Hematopoietic multipotent progenitor cell (in vitro differentiated cells): Measurements from ENCODE around the gene BBS1. TPM values are rescaled to one million over a fixed set of nuclear protein-coding genes. Genes with fewer than 3 reads are reported as not detected.
"Not testable (repeated sequence)": the region's sequence is repeated elsewhere in the genome, so short reads cannot be mapped to it uniquely, and the experiment has no call there.

ENCODE experiments used
- DNase-seq, 3 donors: peaks; one replicate each; pipeline ENCODE4 v3.0.0-alpha.2; 2011 to 2015; ENCODE audit warnings: low read depth in 2 of 3, low spot score in 2 of 3
- total RNA-seq: library from RNA; depleted of rRNA; stranded (reverse); fragments of >200 nt; gene quantifications from one replicate; pipeline ENCODE4 v1.2.3, GENCODE V29; 2012

Gene BBS1
- total RNA-seq, 1 donor = 50.1 TPM

- DNase-seq = no peak
Measured at GRCh38 chr11:66523611-66524010, 13.2 kb downstream of the BBS1 start.

- DNase-seq = no peak
Measured at GRCh38 chr11:66524304-66525040, 14.0 kb downstream of the BBS1 start.

DNA sequence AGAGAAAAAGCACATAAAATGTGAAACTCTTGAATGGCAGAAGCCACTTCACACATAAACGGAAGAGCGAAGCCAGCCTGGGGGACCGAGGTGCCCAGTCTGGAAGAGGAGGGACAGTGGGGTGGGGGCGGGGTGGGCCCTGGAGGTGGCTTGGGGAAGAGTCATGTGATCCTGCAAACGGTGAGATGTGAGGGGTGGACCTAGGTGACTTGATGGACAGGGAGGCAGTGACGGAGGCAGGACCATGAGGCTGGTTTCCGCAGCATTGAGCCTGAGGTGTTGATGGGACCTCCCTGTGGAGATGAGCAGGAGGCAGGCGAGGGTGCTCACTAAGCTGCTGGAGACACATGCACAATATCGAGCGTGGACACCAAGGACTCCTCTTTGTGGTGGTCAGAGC is 18.6 kb downstream of the BBS1 start:
- DNase-seq = no peak

DNA sequence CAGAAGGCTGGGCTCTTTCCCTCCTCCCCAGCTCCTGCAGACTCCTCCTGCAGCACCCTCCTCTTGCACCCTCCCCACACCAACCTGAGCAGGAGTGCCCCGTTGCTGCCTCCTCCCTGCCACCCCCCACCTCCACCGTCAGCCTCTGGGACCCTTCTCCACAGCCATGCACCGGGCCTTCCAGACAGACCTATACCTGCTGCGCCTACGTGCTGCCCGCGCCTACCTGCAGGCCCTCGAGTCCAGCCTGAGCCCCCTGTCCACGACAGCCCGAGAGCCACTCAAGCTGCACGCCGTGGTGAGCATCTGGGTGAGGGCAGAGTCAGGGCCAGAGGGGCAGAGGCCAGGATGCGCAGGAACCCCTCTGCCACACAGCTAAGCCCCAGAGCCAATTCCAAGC is 19.2 kb downstream of the BBS1 start:
- DNase-seq = no peak

GRCh38 chr11:66530927-66531709 is 20.7 kb downstream of the BBS1 start:
- DNase-seq = no peak

- DNase-seq = no peak
Measured at GRCh38 chr11:66531841-66532240, 21.4 kb downstream of the BBS1 start.

- DNase-seq = no peak
Measured at GRCh38 chr11:66532784-66533183, 22.3 kb downstream of the BBS1 start.

DNA sequence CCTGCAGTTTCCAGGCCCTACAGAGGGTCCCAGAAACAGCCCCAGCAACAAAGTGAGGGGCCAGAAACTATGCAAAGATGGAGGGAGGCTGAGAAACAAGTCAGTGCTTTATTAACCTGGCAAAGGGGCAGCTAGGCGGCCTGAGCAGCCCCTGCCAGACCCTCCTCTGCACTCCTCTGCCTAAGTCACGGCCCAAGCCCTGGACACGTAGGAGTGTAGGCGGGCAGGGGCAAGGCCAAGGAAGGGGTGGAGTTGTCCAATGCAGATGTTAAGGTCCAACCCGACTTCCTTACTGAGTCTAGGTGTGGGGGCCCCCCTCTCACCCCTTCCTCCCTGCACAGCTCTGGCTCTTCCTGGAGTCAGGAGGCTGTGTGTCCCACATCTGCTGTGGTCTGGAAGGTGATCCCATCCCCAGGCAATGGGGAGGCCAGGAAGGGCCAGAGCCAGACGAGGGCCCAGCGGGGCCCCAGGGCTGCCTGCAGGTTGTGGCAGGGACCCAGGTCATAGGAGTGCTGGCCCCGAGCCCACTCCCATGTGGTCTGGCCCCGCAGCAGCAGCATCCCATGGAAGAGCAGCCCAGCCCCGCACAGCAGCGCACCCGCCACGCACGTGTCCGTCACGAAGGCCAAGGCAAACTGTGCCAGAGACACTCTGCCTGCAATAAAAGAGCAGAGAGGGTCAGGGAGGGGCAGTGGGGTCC is 28.9 kb downstream of the BBS1 start:
- DNase-seq = no peak

DNA sequence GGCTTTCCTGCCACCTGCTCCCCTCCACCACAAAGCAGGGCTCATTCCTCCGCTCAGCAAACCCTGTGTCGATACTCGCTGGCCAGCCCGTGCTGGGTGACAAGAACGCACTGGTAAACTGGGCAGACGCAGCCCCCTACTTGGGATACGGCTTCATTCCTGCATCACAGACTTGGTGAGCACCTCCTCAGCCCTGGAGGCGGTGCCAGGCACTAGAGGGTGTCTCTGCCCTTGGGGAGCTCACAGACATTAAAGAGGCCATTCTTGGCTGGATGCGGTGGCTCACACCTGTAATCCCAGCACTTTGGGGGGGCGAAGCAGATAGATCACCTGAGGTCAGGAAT is 29.4 kb downstream of the BBS1 start:
- no peak for DNase-seq

DNA sequence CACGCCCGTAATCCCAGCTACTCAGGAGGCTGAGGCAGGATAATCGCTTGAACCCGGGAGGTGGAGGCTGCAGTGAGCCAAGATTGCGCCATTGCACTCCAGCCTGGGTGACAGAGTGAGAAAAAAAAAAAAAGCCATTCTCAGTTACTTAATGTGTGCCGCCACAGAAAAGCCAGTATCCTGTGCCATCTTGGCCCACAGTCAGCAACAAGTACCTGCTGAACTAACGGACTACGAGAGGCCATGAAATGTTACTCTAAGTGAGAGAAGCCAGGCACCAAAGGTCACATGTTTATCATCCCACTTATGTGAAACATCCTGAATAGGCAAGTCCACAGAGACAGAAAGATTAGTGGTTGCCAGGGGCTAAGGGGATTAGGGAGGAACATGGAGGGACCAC is 30.2 kb downstream of the BBS1 start:
- not testable (repeated sequence) for DNase-seq

DNA sequence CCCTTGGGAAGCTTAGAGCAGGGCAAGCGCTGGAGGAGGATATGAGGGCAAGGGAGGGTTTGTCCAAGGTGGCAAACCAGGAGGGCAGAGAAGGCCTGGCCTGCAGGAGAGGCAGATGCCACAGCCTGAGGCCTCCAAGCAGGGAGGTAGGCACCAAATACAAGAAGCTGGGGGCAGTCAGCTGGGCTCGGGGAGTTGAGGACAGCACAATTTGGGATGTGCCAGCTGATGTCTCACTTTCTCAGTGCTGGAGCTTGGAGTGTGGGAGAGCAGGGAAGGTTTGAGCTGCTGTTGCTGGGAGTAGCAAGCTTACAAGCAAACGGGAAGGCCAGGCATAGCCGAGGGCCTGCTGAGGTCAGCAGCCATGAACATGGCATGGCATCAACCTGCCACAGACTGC is 31.5 kb downstream of the BBS1 start:
- DNase-seq = no peak

- DNase-seq = no peak
Measured at GRCh38 chr11:66542362-66542761, 31.9 kb downstream of the BBS1 start.

DNA sequence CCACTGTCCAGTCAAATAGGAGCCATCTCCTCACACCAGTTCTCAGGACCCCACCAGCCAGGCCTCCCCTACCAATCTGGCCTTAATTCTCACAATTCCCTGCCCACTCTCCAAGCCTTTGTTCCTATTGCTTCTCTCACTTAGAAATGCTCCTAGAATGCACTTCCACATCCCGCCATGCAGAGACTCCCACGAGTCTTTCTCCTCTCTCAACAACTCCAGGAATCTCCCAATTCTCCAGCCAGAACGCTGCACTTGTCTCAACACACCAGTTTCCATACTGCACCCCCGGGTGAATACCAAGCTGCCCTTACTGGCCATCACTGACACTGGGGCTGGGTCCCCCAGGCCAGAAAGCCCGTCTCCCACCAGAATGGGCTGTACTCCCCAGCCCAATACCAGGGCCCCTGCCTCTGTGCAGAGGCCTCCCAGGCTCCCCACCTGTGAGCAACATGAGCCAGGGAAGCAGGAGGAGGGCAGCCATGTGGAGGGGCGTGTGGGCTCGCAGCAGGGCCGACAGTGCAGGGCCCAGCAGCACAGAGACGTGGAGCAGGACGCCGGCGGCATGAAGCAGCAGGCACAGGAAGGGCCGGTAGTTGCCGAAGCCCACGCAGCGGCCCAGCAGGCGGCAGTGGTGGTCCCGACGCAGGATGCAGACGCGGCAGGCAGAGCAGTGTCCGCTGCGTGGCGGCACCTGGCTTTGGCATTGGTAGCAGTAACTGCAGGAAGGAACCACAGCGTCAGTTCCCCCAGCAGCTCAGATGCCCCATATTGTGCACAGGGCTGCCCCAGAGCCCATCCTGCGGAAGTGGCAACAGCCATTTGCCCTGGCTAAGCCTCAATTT is 33.0 kb downstream of the BBS1 start:
- peak; percentile 33 to 92 (median 91) for DNase-seq

DNA sequence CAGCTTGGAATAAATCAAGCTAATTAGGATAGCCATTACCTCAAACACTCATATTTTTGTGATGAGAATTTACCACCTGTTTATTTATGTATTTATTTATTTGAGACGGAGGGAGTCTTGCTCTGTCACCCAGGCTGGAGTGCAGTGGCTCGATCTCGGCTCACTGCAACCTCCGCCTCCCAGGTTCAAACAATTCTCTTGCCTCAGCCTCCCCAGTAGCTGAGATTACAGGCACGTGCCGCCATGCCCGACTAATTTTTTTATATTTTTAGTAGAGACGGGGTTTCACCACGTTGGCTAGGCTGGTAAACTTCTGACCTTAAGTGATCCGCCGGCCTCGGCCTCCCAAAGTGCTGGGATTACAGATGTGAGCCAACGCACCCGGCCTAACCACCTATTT is 34.5 kb downstream of the BBS1 start:
- DNase-seq = not testable (repeated sequence)

GRCh38 chr11:66545701-66546367 is 35.4 kb downstream of the BBS1 start, which contains the start of gene ZDHHC24:
TSS of gene ZDHHC24 (minus strand) at chr11:66546048. CDS start at chr11:66546003, 45 bp downstream.
- peak; percentile 65 to 94 (median 93) for DNase-seq

DNA sequence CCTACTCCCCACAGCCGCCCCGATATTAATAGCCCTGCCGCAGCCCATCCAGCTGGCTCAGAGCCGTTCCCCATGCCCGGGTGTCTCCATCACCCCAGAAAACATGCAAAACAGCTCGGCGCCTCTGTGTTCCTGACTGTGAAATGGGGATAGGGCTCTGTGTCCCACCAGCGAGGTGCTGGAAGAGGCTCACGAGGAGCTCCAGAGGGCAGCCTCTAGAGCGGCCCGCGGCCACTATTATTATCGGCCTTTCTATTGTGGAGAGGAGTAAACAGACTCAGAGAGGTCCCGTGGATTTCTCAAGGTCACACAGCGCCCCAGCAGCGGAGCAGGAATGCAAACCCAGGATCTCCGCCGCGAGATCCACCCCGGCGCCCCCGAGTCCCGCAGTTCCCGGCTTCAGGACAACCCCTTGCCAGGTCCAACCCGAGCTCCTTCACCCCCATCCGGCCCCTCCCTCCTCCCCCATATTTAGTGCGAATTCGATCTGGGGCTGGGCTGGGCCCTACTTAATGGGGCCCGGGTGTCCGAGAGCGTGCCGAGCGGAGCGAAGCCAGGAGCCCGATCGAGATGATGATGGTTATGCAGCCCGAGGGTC is 36.0 kb downstream of the BBS1 start, which contains the start of gene ACTN3:
ACTN3 (plus strand) TSS at position 536 of the 598 bp plus-strand sequence; CDS start at position 571, 35 bp downstream.
- DNase-seq = no peak

- no peak for DNase-seq
Measured at GRCh38 chr11:66546966-66547661, 36.7 kb downstream of the BBS1 start.

GRCh38 chr11:66547662-66548009 is 37.2 kb downstream of the BBS1 start:
- no peak for DNase-seq

DNA sequence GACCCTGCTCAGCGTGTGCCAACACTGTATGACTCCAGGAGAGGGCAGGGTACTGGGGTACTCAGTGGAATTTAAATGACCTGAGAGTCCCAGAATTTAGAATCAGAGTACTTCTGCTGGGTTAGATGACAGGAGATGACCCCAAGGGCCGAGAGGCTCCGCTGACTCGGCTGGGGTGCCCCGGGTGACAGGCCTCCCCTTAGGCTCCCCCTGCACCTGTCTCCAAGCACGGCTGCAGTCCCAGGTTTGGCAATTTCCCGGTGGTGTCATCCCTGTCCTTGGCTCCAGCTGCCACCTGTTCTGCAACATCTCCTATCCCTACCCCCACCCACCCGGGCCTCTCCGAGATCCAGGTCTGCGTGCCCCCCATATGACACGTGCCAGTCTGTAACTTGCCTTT is 37.6 kb downstream of the BBS1 start:
- no peak for DNase-seq
